ENCODE data around the gene S100P.

The S100P gene

GRCh38 chr4:6728320-6729029 is 34.8 kb downstream of the S100P start:
- peak overlapping the region; percentile 70 for H3K27ac ChIP-seq
- no peak for TF ChIP-seq CTCF (conservative IDR thresholded peaks at IDR 0.05)

GRCh38 chr4:6730603-6731317 is 37.1 kb downstream of the S100P start:
- TF ChIP-seq CTCF (conservative IDR thresholded peaks at IDR 0.05): no peak
- no peak overlapping the region for H3K27ac ChIP-seq

- no peak for TF ChIP-seq CTCF (conservative IDR thresholded peaks at IDR 0.05)
- no peak overlapping the region for H3K27ac ChIP-seq
Observed at GRCh38 chr4:6731318-6731675, 37.6 kb downstream of the S100P start.

DNA sequence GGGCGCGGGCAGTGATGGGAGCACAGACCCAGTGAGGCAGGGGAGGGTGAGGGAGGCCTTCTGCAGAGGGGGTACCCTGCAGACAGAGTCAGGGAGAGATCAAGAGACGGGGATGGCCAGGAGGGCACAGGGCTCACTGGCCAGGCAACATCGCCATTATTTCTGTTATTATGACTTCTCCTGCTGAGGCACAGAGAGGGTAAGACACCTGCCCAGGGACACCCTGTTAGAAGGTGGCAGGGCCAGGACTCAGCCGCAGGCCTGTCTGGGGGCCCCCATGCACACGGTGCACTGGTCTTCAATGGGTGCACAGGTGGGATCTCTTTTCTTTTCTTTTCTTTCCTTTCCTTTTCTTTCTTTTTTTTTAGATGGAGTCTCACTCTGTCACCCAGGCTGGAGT is 38.1 kb downstream of the S100P start:
- no peak overlapping the region for H3K27ac ChIP-seq
- TF ChIP-seq CTCF (conservative IDR thresholded peaks at IDR 0.05): no peak

- no peak overlapping the region for H3K27ac ChIP-seq
- no peak for TF ChIP-seq CTCF (conservative IDR thresholded peaks at IDR 0.05)
Observed at GRCh38 chr4:6732441-6733357, 39.0 kb downstream of the S100P start.

- no peak for TF ChIP-seq CTCF (conservative IDR thresholded peaks at IDR 0.05)
- no peak overlapping the region for H3K27ac ChIP-seq
Observed at GRCh38 chr4:6733358-6734164, 39.9 kb downstream of the S100P start.

Data from VCaP (cell line).